SK-N-MC (cell line): ENCODE data around the gene GRIK2.

Experiments
- EZH2 ChIP-seq: fragments of 200-600 bp; sonication (generic); IDR thresholded peaks from one replicate; pipeline ENCODE4 v1.6.1; 2017; ENCODE audit warnings: antibody characterized with exemption
- FOXP2 ChIP-seq: optimal IDR thresholded peaks from 2 replicates; pipeline ENCODE3; 2011; ENCODE audit warnings: mild to moderate bottlenecking, moderate library complexity; ENCODE audit not compliant: insufficient read depth; ENCODE audit errors: extremely low read length, control extremely low read depth
- POLR2AphosphoS5 ChIP-seq: IDR thresholded peaks from 2 replicates; pipeline ENCODE4 v1.6.1; 2012; ENCODE audit warnings: mild to moderate bottlenecking, low read depth, low read length, borderline replicate concordance

GRCh38 chr6:101826269-101826668 is 432.8 kb downstream of the GRIK2 start:
- TF ChIP-seq POLR2AphosphoS5 (no peak), EZH2 (no peak), FOXP2 (no peak)
